Cardiac septum (tissue), 1 donor: Measurements from ENCODE around the gene ZMYND8. TPM values are rescaled to one million over a fixed set of nuclear protein-coding genes. Genes with fewer than 3 reads are reported as not detected.
"Not testable (repeated sequence)": the region's sequence is repeated elsewhere in the genome, so short reads cannot be mapped to it uniquely, and the experiment has no call there.

Source experiments
- DNase-seq: peaks from one replicate; pipeline ENCODE4 v3.0.0-alpha.2; 2020; ENCODE audit warnings: low spot score
- intact Hi-C: fragments of 100-400 bp; cut with DNase I; formaldehyde crosslinking; loops from one replicate; pipeline ENCODE4 v1.14.0; 2022
- long read RNA-seq: library from polyadenylated mRNA; unstranded; transcript quantifications from one replicate; pipeline ENCODE4 v2.0.0, GENCODE V29; 2021
- total RNA-seq: library from RNA; stranded (reverse); fragmentation: NEBNext Ultra II Directional; extraction: Animal tissue kit (Norgen Biotek cat#: 25700); gene quantifications from one replicate; pipeline ENCODE4 v1.2.1, GENCODE V29; 2021
- donor health status: DM: no; HTN: no; CAD: no.

ZMYND8 gene
- total RNA-seq = 25.7 TPM
- long read RNA-seq, partial matches to known transcripts = 28 of 48 reads
- long read RNA-seq, other reads (novel, unspliced or antisense) = 20 of 48 reads

DNA sequence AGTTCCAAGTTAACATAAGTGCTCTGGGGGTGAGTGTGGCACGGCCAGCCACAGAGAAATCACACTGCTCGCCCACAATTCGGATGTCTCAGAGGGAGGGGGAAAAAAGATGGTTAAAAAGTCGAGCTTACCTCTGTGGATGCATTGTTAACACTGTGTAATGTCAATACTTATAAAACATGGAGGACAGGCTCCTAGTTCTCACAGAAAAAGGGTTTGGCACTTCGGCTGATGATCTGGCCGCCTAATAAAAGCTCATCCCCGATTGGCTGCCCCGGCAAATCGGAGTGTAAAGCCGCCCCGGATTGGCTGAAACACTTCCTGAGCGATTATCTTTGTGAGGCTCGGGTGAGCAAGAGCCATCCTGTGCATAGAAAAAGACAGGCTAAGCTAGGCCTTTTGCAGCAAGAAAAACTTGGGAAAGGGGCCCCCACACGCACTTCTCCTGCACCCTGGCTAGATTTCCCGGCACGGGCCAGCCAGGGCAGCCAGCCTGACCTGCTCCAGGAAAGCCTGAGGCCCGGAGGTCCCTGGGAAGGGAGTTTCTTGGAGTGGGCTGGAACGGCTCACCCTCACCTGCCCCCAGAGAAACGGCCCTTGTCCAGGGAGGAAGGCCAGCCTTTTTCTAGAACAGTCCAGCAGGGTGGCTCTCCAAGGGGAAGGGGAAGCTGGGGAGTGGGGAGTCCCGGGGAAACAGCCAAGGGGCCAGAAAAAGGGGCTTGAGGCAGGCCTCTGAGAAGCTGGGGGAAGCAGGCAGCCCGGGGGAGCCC is at the start of gene ZMYND8:
Gene ZMYND8, minus strand, starts transcription at position 174 of the 770 bp plus-strand sequence. Its CDS starts 29 bp downstream, at position 145.
- peak; percentile 96 for DNase-seq
- intact Hi-C loops = loop anchor here (5.0 kb wide), 1 partner anchor 79 kb away; no protein-coding TSS in a partner anchor

DNA sequence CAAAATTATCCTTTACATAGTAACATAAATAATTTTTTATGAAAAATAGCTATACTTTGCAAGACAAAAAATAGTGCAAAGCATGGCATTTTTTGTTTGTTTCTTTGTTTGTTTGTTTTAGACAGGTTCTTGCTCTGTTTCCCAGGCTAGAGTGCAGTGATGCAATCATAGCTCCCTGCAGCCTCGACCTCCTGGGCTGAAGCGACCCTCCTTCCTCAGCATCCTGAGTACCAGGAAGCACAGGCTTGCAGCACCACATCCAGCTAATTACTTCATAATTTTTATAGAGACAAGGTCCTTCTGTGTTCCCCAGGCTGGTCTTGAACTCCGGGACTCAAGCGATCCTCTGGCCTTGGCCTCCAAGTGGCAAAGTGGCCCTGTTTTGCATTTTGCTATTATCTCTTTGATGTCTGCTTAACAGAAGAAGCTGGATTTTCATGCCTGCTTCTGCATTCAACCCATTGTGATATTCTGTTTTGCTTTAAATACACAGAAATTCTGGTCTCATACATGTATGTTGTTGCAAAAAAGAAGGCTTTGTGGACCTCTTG is 49.4 kb upstream of the ZMYND8 start:
- DNase-seq = no peak
- intact Hi-C loops = no loop called here

DNA sequence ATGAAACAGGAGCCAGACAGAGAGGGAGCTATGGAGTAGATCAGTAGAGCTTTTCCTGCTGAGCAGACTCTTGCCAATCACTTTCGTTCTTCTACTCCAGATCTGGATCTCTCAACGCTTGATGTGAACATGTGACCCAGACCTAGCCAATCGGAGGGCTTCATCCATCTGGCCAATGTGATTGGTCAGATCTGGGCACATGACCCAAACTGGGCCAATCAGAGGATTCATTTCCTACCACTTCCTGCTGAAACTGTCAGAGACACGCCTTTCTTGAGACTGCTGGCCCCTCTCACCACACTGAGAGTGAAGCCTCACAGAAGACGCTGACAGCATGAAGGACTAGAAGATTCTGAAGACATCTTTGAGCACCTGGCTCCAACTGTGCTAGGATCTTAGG is 44.2 kb upstream of the ZMYND8 start:
- intact Hi-C loops = no loop called here
- no peak for DNase-seq

DNA sequence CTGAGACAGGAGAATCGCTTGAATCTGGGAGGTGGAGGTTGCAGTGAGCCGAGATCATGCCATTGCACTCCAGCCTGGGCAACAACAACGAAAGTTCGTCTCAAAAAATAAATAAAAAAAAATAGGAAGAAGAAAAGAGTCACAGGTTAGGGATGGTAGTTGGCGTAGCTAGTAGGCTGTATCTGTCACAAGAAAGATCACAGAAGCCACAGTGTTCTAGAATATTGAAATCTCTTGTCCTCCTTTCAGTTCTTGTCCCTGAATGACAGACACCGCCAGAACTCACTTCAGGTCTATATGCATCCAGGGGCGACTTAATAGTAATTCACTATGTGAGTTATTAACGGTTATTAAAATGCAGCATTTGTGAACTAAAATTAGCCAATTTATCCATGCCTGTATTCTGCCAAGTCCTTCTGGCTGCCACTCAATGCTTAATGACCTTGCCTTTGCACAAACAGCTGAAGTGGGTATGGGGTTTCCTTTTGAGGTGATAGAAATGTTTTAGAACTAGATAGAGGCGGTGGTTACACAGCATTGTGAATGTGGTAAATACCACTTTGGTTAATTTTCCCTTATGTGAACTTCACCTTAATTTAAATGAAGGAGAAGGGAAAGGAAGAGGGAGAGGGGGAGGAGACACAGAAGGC is 41.3 kb upstream of the ZMYND8 start:
- intact Hi-C loops = loop anchor here (5.0 kb wide), 1 partner anchor 220 kb away; no protein-coding TSS in a partner anchor
- no peak for DNase-seq

DNA sequence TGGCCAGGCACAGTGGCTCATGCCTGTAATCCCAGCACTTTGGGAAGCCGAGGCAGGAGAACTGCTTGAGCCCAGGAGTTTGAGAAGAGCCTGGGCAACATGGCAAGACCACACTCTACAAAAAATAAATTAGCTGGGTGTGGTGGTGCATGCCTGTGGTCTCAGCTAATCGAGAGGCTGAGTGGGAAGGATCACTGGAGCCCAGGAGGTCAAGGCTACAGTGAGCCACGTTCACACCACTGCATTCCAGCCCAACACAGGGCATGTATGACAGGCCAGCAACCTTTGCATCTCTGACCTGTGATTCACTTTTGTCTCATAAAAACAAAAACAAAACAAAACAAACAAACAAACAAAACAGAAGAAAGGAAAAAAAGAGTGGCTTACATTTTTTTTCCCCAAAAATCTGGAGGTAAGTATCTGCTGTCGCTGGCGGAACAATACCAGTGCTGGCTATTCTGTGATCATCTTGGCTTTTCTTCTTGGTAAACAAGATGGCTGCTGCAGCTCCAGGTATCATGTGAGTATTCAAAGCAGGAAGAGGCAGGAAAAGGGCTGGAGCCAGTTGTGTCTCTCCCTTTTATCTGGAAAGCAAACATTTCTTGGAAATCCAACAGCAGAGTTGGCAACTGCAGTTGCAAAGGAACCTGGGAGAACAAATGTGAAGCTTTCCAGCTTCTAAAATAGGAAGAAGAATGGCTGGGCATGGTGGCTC is 40.4 kb upstream of the ZMYND8 start:
- no peak for DNase-seq
- intact Hi-C loops = loop anchor here (5.0 kb wide), 1 partner anchor 220 kb away; no protein-coding TSS in a partner anchor

DNA sequence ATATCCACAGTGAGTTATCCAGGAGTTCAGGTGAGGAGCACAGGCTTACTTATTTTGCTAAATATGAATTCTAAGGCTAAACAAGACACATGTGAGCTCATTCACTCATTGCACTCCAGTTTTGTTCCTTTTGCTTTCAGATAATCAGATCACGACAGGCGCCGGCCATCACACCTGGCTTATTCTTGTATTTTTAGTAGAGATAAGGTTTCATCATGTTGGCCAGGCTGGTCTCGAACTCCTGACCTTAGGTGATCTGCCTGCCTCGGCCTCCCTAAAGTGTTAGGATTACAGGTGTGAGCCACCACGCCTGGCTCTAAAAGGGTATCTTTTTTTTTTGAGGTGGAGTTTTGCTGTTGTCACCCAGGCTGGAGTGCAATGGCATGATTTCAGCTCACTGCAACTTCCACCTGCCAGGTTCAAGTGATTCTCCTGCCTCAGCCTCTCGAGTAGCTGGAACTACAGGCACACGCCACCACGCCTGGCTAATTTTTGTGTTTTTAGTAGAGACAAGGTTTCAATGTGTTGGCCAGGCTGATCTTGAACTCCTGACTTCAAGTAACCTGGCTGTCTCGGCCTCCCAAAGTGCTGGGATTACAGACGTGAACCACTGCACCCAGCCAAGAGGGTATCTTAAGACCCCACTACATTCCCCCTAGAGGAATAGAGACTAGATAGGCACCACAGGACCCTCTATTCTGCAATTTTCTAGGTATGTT is 37.5 kb upstream of the ZMYND8 start:
- intact Hi-C loops, DNase-seq: not testable (repeated sequence)

DNA sequence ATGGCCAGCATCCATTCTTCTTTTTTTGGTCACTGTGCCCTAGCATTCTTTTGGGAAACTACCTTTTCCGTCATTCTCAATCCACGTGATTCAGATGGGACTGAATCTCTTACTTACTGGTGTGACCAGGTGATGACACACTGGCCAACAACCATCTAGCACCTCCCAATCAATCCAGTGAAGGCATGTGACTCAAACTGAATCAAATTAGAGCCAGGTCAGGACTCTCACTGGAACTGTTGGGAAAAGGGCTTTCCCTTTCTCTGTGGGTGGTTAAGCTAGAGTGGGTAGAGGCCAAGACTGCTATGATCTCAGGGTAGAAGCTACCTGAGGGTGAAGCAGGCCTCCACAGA is 36.2 kb upstream of the ZMYND8 start:
- intact Hi-C loops = no loop called here
- DNase-seq = no peak

DNA sequence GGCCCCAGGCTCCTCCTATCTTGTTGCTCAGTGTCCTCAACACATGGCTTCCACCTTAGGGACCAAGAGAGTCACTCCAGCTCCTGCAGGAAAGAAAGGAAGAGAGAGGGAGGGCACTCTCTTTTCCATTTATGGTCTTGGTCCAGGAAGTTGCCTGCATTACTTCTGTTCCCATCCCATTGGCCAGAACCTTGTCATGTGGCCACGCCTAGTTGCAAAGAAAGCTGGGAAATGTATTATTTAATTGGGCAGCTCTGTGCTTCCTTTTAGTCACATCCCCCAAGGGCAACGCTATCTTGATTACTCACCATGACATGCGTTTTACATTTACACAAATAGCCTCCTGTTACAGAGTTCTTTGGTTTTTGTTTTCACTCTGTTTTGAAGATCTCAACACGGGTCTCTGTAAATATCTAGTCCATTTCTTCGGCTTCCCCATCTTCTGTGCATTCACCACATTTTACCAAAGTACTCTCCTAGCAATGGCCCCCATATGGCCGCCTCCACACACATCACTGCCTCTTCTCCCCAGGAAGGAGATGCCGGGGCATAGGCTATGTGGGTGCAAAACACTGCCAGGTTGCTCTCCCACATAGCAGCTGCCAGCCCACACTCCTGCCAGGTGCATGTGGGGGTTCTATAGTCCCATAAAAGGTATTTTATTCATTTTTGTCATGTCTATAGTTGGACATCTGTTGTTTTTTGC is 35.7 kb upstream of the ZMYND8 start:
- DNase-seq = peak; percentile 77
- intact Hi-C loops = no loop called here

DNA sequence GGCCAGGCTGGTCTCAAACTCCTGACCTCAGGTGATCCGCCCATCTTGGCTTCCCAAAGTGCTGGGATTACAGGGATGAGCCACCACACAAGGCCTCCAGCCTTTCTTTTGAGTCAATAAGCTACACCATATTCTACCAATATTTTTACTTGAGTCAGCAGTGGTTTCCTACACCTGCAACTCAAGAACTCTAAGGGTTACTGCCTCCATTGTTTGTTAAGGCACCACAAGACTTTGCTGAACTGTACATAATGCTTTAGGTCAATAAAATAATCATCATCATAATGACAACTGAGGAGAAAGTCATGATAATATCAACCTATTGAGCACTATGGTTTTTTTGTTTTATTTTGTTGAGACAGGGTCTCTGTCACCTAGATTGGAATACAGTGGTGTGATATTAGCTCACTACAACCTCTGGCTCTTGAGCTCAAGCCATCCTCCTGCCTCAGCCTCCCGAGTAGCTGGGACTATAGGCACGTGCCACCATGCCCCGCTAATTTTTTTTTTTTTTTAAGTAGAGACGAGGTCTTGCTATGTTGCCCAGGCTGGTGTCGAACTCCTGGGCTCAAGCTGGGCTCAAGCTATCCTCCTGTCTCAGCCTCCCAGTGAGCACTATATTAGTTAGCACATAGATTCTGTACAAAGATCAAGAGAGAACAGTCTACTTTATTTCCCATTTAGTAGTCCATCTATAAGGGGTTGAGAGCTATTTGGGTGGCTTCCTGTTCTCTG is 34.9 kb upstream of the ZMYND8 start:
- no peak for DNase-seq
- intact Hi-C loops = no loop called here

DNA sequence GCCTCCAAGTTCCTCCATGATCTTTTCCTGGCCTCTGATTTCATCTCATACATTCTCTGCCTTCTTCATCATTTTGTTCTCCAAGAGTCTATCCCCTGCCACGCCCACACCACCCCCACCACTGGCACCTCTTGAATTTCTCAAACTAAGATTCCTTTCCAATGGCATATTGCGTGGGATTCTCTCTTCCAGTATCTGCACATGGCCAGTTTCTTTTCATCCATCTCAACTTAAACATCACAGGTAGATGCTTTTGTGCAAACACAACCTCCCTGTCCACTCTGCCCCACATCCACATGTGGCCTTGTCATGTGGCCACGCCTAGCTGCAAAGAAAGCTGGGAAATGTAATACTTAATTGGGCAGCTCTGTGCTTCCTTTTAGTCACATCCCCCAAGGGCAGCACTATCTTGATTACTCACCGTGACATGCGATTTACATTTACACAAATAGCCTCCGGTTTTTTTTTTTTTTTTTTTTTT is 33.4 kb upstream of the ZMYND8 start:
- intact Hi-C loops = loop anchor here (5.0 to 10.0 kb wide), 2 partner anchors 112 to 635 kb away; partner anchors contain the start of gene NCOA3

DNA sequence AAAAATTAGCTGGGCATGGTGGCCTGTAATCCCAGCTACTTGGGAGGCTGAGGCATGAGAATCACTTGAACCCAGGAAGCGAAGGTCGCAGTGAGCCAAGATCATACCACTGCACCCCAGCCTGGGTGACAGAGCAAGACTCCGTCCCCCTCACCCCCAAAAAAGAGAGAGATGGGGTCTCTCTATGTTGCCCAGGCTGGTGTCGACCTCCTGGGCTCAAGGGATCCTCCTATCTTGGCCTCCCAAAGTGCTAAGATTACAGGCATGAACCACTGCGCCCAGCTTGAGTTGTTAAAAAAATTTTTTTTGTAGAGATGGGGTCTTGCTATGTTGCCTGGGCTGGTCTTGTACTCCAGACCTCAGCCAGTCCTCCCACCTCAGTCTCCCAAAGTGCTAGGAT is 29.5 kb upstream of the ZMYND8 start:
- intact Hi-C loops = loop anchor here (2.0 to 10.0 kb wide), 4 partner anchors 116 to 631 kb away; partner anchors contain the start of gene NCOA3
- DNase-seq = not testable (repeated sequence)

More for the DNA sequence above, 33.4 kb upstream of the ZMYND8 start:
- DNase-seq = no peak

DNA sequence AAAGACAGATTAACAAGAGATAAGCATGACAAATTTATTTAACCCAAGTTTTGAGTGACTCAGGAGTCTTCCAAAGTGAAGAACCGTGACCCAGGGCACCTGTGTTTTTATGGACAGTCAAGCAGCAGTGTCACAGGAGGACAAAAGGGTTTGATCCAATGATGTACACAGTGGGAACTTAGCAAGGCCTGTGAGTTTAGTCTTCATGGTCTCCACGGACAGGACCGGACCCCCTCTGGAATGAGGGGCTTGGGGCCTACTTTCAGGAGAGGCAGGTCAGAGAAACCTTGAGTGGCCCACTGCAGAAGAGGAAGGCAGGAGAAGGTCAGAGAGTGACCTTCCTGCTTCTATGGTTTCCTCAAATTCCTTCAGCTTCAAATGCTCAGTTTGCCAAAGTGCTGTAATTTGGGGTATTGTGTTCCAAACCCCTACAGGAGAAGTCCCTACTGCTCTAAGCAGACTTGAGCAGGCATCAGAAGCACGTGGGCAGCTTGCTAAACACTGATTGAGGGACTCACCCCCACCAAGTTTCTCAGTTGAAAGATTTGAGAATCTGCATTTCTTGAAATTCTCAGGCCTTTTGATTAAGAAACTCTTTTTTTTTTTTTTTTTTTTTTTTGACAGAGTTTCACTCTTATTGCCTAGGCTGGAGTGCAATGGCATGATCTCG is 26.4 kb upstream of the ZMYND8 start:
- intact Hi-C loops = loop anchor here (5.0 to 10.0 kb wide), 2 partner anchors 239 to 628 kb away; no protein-coding TSS in a partner anchor
- DNase-seq = no peak

DNA sequence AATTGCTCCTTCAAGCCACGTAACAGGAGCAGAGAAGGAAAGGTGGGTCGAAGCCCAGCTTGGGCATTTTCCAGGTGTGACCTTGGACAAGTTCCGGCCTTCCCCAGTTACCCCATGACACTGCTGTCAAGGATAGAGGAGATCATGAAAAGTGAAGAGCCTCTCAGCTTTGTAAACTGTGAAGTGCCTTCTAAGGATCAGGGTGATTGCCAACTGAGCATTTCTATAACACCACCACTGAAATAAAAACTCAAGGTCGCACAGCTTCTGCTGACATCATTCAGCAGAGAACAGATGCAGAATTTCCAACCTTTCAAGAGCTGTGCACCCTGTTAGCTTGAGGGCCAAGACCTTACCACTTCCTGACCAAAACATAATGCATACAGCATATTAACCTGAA is 24.0 kb upstream of the ZMYND8 start:
- DNase-seq = no peak
- intact Hi-C loops = loop anchor here (5.0 to 10.0 kb wide), 2 partner anchors 242 to 626 kb away; no protein-coding TSS in a partner anchor

DNA sequence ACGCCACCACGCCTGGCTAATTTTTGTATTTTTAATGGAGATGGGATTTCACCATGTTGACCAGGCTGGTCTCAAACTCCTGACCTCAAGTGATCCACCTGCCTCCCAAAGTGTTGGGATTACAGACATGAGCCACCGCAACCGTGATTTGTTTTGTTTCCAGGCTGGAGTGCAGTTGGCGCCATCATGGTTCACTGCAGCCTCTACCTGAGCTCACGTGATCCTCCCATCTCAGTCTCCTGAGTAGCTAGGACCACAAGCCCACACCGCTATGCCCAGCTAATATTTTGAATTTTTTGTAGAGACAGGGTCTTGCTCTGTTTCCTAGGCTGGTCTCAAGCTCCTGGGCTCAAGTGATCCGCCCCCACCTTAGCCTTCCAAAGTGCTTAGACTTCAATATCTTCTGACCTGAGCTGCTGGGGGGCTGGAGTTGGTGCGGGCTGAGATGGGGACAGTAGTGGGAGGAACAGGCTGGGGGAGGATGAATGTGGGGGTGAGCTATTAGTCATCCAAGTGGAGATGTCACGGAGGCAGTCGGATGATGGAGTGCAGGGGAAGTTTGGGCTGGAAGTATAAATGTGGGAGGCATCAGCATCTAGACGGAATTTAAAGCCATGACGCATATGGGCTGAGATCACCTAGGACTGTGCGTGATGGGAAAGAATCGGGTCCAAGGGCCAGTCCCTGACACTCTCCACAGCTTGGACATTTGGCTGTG is 23.1 kb upstream of the ZMYND8 start:
- no peak for DNase-seq
- intact Hi-C loops = loop anchor here (5.0 to 10.0 kb wide), 2 partner anchors 243 to 625 kb away; no protein-coding TSS in a partner anchor

DNA sequence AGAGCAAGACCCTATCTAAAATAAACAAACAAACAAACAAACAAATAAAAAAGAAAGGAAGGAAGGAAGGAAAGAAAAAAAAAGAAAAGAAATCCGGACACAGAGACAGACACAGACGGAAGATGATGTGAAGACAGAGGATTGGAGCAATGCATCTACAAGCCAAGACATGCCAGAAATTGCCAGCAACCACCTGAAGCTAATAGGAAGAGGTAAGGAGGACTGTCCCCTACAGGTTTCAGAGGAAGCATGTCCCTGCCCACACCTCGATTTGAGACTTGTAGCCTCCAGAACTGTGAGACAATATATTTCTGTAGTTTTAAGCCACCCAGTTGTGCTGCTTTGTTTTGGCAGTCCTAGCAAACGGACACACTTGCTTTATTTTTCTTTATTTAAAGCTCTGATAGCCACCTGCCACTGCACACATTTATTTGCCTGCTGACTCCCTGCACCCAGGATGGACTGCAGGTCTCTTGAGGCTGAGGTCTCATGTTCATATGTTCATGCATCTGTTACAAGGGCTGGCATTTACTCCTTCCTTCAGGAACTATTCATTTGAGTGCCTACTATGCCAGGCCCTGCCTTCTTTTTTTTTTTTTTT is 20.7 kb upstream of the ZMYND8 start:
- DNase-seq = no peak
- intact Hi-C loops = no loop called here

DNA sequence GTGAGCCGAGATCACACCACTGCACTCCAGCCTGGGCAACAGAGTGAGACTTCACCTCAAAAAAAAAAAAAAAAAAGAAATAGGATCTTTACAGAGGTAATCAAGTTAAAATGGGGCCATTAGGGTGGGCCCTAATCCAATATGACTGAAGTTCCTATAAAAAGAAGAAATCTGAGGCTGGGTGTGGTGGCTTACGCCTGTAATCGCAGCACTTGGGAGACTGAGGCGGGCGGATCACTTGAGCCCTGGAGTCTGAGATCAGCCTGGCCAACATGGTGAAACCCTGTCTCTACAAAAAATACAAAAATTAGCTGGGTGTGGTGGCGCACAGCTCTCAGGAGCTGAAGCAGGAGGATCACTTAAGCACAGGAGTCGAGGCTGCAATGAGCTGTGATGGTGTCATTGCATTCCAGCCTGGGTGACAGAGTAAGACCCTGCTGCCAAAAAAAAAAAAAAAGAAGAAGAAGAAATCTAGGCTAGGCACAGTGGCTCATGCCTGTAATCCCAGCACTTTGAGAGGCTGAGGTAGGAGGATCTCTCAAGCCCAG is 19.7 kb upstream of the ZMYND8 start:
- DNase-seq, intact Hi-C loops: not testable (repeated sequence)
